T-helper 1 cell treated with Interleukin-12 subunit alpha and Interleukin-12 subunit beta and Interleukin-4 antibody, amounts not matched to agents 30 μg/mL and 1 μg/mL, for 36 hours (primary cell): ENCODE results near the gene DNAAF1.
"Not testable (repeated sequence)": the region's sequence is repeated elsewhere in the genome, so short reads cannot be mapped to it uniquely, and the experiment has no call there.

Source experiments
- H3K27ac Mint-ChIP-seq: one replicate; pipeline ENCODE4 v1.8.0; 2021; ENCODE audit warnings: mild to moderate bottlenecking, mixed read lengths
- H3K27me3 Mint-ChIP-seq: one replicate; pipeline ENCODE4 v1.8.0; 2021; ENCODE audit warnings: low read depth, mixed read lengths
- H3K36me3 Mint-ChIP-seq: one replicate; pipeline ENCODE4 v1.8.0; 2021; ENCODE audit warnings: low read depth, mixed read lengths
- H3K4me1 Mint-ChIP-seq: one replicate; pipeline ENCODE4 v1.8.0; 2021; ENCODE audit warnings: low read depth, mixed read lengths
- H3K4me3 Mint-ChIP-seq: one replicate; pipeline ENCODE4 v1.8.0; 2021; ENCODE audit warnings: mild to moderate bottlenecking, moderate library complexity, mixed read lengths
- H3K9me3 Mint-ChIP-seq: one replicate; pipeline ENCODE4 v1.8.0; 2021; ENCODE audit warnings: mixed read lengths

DNAAF1 gene

GRCh38 chr16:84115919-84116719 is 29.0 kb upstream of the DNAAF1 start:
- Mint-ChIP-seq H3K27ac (peak overlapping the region; percentile 90), H3K4me1 (peaks cover 20% of the 10 kb centered on the region), H3K27me3 (no peaks in the 10 kb centered on the region), H3K4me3 (peak overlapping the region; percentile 89), H3K36me3 (peaks cover under 1% of the 10 kb centered on the region), H3K9me3 (no peaks in the 10 kb centered on the region)

- Mint-ChIP-seq H3K27me3 (no peaks in the 10 kb centered on the region), H3K4me1 (peaks cover 20% of the 10 kb centered on the region), H3K4me3 (peak within 1 kb of the TSS; percentile 91), H3K27ac (peak within 1 kb of the TSS; percentile 90), H3K9me3 (no peaks in the 10 kb centered on the region), H3K36me3 (no peaks in the 10 kb centered on the region)
These were observed 28.2 kb upstream of the DNAAF1 start, which contains the start of gene MBTPS1 for GRCh38 chr16:84116720-84117493. Gene MBTPS1, minus strand, starts transcription at chr16:84116942. Its CDS starts 15,159 bp downstream, at chr16:84101783.

DNA sequence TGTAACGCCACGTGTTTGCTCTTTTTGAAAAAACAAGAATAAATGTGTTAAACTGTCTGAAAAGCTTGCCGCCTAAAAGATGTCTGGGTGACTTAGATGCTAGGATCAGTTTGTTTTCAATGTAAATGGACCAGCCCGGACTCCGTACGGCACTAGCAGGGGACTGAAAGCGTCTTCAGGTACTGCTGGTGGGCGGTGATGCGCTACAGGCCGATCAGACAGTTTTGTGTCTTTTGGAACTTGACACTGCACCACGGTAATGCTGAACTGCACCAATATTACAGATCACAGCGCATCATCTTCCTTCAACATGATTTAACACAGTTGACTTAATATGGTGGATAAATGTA is 27.6 kb upstream of the DNAAF1 start:
- H3K4me1 Mint-ChIP-seq = peaks cover 20% of the 10 kb centered on the region
- H3K4me3 Mint-ChIP-seq = peak overlapping the region; percentile 91
- peak overlapping the region; percentile 89 for H3K27ac Mint-ChIP-seq
- no peaks in the 10 kb centered on the region for H3K36me3 Mint-ChIP-seq
- no peaks in the 10 kb centered on the region for H3K27me3 Mint-ChIP-seq
- H3K9me3 Mint-ChIP-seq = no peaks in the 10 kb centered on the region

- H3K27me3 Mint-ChIP-seq, H3K9me3 Mint-ChIP-seq, H3K36me3 Mint-ChIP-seq: not testable (repeated sequence)
- H3K4me1 Mint-ChIP-seq = peaks cover 20% of the 10 kb centered on the region
- H3K4me3 Mint-ChIP-seq = peak overlapping the region; percentile 53
- peak overlapping the region; percentile 36 for H3K27ac Mint-ChIP-seq
These were observed 26.8 kb upstream of the DNAAF1 start for GRCh38 chr16:84118315-84118714.

GRCh38 chr16:84119368-84119767 is 25.7 kb upstream of the DNAAF1 start:
- Mint-ChIP-seq H3K36me3 (no peaks in the 10 kb centered on the region), H3K4me1 (peaks cover 20% of the 10 kb centered on the region), H3K9me3 (no peaks in the 10 kb centered on the region), H3K27me3 (no peaks in the 10 kb centered on the region), H3K4me3 (no peak overlapping the region), H3K27ac (no peak overlapping the region)

DNA sequence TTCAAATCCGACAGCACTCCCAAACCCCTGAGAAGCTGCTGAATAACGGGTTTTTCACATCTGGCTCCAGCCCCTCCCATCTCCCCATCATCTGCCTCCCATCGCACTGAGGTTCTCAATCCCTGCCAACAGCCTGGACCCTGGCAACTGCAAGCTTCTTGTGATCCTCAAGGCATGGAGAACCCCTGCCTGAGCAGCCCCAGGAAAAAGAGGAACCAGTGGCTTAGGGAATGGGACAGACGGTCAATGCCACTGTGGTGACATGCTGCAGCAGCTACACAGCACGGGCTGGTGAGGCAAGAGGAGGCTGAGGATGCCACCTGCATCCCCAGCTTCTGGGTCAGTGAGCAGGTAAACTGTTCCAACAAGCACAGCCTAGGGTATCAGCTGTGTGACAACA is 25.1 kb upstream of the DNAAF1 start:
- no peak overlapping the region for H3K4me3 Mint-ChIP-seq
- peaks cover 20% of the 10 kb centered on the region for H3K4me1 Mint-ChIP-seq
- H3K27me3 Mint-ChIP-seq = no peaks in the 10 kb centered on the region

DNA sequence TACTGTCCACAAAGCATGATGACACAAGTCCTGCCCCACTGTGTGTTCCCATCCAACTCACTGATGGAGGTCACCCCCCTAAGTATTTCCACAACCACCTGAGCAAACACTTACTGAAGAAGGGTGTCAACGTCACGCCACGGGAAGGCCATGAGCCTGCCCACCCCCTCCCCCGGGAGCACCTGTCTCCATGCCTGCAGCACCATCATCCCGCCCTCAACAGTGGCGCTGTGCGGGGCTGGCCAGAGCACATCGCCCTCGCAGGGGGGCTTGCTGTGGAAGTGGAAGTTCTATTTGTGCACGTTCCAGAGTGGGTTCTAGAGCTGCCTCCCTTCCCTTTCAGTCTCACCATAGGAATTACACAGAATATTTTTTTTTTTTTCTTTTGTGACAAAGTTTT is 24.1 kb upstream of the DNAAF1 start:
- no peaks in the 10 kb centered on the region for H3K27me3 Mint-ChIP-seq
- H3K4me3 Mint-ChIP-seq = no peak overlapping the region
- no peaks in the 10 kb centered on the region for H3K9me3 Mint-ChIP-seq
- peaks cover 2% of the 10 kb centered on the region for H3K36me3 Mint-ChIP-seq
- peaks cover 10% of the 10 kb centered on the region for H3K4me1 Mint-ChIP-seq
- no peak overlapping the region for H3K27ac Mint-ChIP-seq

More for the DNA sequence above, 25.1 kb upstream of the DNAAF1 start:
- Mint-ChIP-seq H3K9me3 (no peaks in the 10 kb centered on the region), H3K36me3 (no peaks in the 10 kb centered on the region), H3K27ac (no peak overlapping the region)

GRCh38 chr16:84124257-84125073 is 20.6 kb upstream of the DNAAF1 start:
- H3K9me3 Mint-ChIP-seq = no peaks in the 10 kb centered on the region
- peaks cover 4% of the 10 kb centered on the region for H3K36me3 Mint-ChIP-seq
- H3K27ac Mint-ChIP-seq = no peak overlapping the region

DNA sequence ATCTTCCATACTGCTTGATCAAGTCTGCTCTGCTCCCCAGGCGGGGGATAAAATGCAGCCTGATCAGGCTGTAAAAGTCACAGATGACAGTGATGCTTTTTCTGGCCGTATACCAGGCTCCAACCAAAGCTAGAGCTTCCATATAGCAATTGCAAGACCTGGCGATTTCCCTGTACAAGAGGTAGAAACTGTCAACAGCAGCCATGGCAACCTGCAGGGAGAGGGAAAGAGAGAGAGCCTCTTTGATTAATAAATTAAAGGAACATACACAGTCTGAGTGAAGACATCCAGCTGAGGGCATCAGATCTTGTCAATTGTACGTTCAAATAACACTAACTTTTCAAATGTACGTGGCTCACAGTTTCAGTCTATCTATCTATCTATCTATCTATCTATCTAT is 14.0 kb upstream of the DNAAF1 start:
- H3K27ac Mint-ChIP-seq = no peak overlapping the region
- H3K9me3 Mint-ChIP-seq = no peaks in the 10 kb centered on the region
- H3K4me3 Mint-ChIP-seq = no peak overlapping the region
- H3K36me3 Mint-ChIP-seq = peaks cover 8% of the 10 kb centered on the region
- no peaks in the 10 kb centered on the region for H3K4me1 Mint-ChIP-seq
- no peaks in the 10 kb centered on the region for H3K27me3 Mint-ChIP-seq

More at GRCh38 chr16:84124257-84125073, 20.6 kb upstream of the DNAAF1 start:
- Mint-ChIP-seq H3K27me3 (no peaks in the 10 kb centered on the region), H3K4me3 (no peak overlapping the region), H3K4me1 (no peaks in the 10 kb centered on the region)

DNA sequence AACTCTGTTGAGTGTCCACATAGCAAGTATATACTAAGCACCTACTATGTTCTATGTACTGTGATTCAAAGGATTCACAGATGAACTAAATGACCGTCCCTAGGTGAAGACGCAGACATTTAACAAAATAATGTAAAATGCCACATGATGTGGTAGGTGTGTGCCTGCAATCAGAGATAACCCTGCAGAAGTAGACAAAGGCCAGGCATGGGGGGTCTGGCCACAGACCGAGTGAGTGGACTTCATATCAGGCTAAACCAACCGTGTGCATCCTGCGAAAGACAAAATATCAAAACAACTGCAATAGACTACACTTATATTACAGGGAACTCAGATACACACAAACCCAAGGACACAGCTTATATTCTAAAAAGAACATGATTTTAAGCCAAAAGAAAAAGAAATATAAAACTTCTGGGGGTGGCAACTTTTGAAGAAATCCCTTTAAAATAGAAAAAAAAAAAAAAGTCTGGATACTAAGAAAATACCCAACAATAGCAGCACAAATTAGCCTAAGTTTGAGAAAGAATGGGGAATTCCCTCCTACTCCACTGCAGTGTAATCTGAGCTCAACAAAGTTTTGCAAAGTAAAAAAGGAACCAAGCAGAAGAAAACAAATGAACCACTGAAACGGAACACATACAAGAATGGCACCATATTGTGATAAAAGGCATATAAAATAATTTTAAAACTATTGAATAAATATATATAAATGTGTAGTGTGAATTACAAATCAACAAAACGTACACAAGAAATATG is 12.4 kb upstream of the DNAAF1 start:
- Mint-ChIP-seq H3K4me1 (no peaks in the 10 kb centered on the region), H3K4me3 (no peak overlapping the region), H3K9me3 (no peaks in the 10 kb centered on the region), H3K36me3 (peaks cover 8% of the 10 kb centered on the region), H3K27me3 (peaks cover 3% of the 10 kb centered on the region), H3K27ac (no peak overlapping the region)

- H3K9me3 Mint-ChIP-seq = no peaks in the 10 kb centered on the region
- peaks cover 10% of the 10 kb centered on the region for H3K4me1 Mint-ChIP-seq
- H3K4me3 Mint-ChIP-seq = no peak overlapping the region
- no peak overlapping the region for H3K27ac Mint-ChIP-seq
- H3K36me3 Mint-ChIP-seq = peaks cover 3% of the 10 kb centered on the region
- H3K27me3 Mint-ChIP-seq = peaks cover 3% of the 10 kb centered on the region
These were observed 8.6 kb upstream of the DNAAF1 start for GRCh38 chr16:84136331-84137125.

GRCh38 chr16:84137287-84137686 is 7.8 kb upstream of the DNAAF1 start:
- Mint-ChIP-seq H3K36me3 (no peaks in the 10 kb centered on the region), H3K27ac (no peak overlapping the region), H3K4me1 (peaks cover 10% of the 10 kb centered on the region), H3K27me3 (peaks cover 3% of the 10 kb centered on the region), H3K9me3 (no peaks in the 10 kb centered on the region), H3K4me3 (no peak overlapping the region)

GRCh38 chr16:84137769-84138357 is 7.2 kb upstream of the DNAAF1 start:
- H3K9me3 Mint-ChIP-seq = no peaks in the 10 kb centered on the region
- H3K27me3 Mint-ChIP-seq = peaks cover 5% of the 10 kb centered on the region
- no peak overlapping the region for H3K27ac Mint-ChIP-seq
- no peaks in the 10 kb centered on the region for H3K36me3 Mint-ChIP-seq
- H3K4me3 Mint-ChIP-seq = no peak overlapping the region
- H3K4me1 Mint-ChIP-seq = peaks cover 10% of the 10 kb centered on the region
